ENCODE measurements around the gene LLPH.
A peak's percentile ranks its signal among the peaks of the same experiment; 100 is the strongest.

Gene LLPH

GRCh38 chr12:66090157-66090556, 40.4 kb downstream of the LLPH start:
- DNase-seq (ENCODE audit: low read depth) = no peak

- DNase-seq (ENCODE audit: low read depth) = peak; percentile 66
Observed at GRCh38 chr12:66087365-66087943, 43.1 kb downstream of the LLPH start.

GRCh38 chr12:66085998-66086397, 44.6 kb downstream of the LLPH start:
- DNase-seq (ENCODE audit: low read depth) = no peak

- no peak for DNase-seq (ENCODE audit: low read depth)
Observed at GRCh38 chr12:66085213-66085612, 45.3 kb downstream of the LLPH start.

- DNase-seq (ENCODE audit: low read depth) = no peak
Observed at GRCh38 chr12:66083766-66084165, 46.8 kb downstream of the LLPH start.

GRCh38 chr12:66082744-66083143, 47.8 kb downstream of the LLPH start:
- no peak for DNase-seq (ENCODE audit: low read depth)

- no peak for DNase-seq (ENCODE audit: low read depth)
Observed at GRCh38 chr12:66080791-66081190, 49.8 kb downstream of the LLPH start.

- DNase-seq (ENCODE audit: low read depth) = no peak
Observed at GRCh38 chr12:66077542-66077941, 53.0 kb downstream of the LLPH start.

- peak; percentile 33 for DNase-seq (ENCODE audit: low read depth)
Observed at GRCh38 chr12:66074561-66074960, 56.0 kb downstream of the LLPH start.

- no peak for DNase-seq (ENCODE audit: low read depth)
Observed at GRCh38 chr12:66072566-66072965, 58.0 kb downstream of the LLPH start.

GRCh38 chr12:66072135-66072534, 58.4 kb downstream of the LLPH start:
- DNase-seq (ENCODE audit: low read depth) = no peak

GRCh38 chr12:66071549-66071948, 59.0 kb downstream of the LLPH start:
- DNase-seq (ENCODE audit: low read depth) = no peak

GRCh38 chr12:66070378-66071120, 60.0 kb downstream of the LLPH start:
- DNase-seq (ENCODE audit: low read depth) = no peak

GRCh38 chr12:66066929-66067523, 63.5 kb downstream of the LLPH start:
- no peak for DNase-seq (ENCODE audit: low read depth)

Data from fibroblast of gingiva (primary cell).